Upper lobe of left lung (tissue), 4 donors: ENCODE measurements around the gene RNF182.

ENCODE experiments used
- CTCF ChIP-seq, 6 experiments: fragments of 450-650 bp in 4 of 6; fragments of 200-600 bp in 2 of 6; sonication (generic) in 2 of 6; IDR thresholded peaks; one replicate each; pipeline ENCODE4 v1.5.1; 2016 to 2019; ENCODE audit warnings: antibody characterized with exemption in 6 of 6
- POLR2A ChIP-seq, 4 donors: fragments of 450-650 bp; IDR thresholded peaks; one replicate each; pipeline ENCODE4 v1.5.1; 2016 to 2017; ENCODE audit warnings: antibody characterized with exemption in 4 of 4, mild to moderate bottlenecking in 2 of 4

- no peak for TF ChIP-seq POLR2A (IDR thresholded peaks at IDR 0.05)
- TF ChIP-seq CTCF (IDR thresholded peaks at IDR 0.05): no peak
Observed at GRCh38 chr6:13946506-13946905, 21.8 kb downstream of the RNF182 start.
